ENCODE data around the gene PRDX5.

The PRDX5 gene

GRCh38 chr11:64317961-64318765 is at the start of gene PRDX5:
TSS of gene PRDX5 (plus strand) at chr11:64318121. CDS start at chr11:64318216, 95 bp downstream.
- DNase-seq (ENCODE audit: low read depth in 2 of 2) = peak; percentile 91 to 93

- peak in 1 of 2 donors; percentile 44 for DNase-seq (ENCODE audit: low read depth in 2 of 2)
Measured at GRCh38 chr11:64268893-64269539, 48.9 kb upstream of the PRDX5 start.

- peak; percentile 95 for DNase-seq (ENCODE audit: low read depth in 2 of 2)
Measured at GRCh38 chr11:64269540-64270220, 48.2 kb upstream of the PRDX5 start.

- DNase-seq (ENCODE audit: low read depth in 2 of 2) = no peak
Measured at GRCh38 chr11:64275031-64275800, 42.7 kb upstream of the PRDX5 start.

- DNase-seq (ENCODE audit: low read depth in 2 of 2) = no peak
Measured at GRCh38 chr11:64275841-64276240, 42.1 kb upstream of the PRDX5 start.

GRCh38 chr11:64276653-64277431 is 41.1 kb upstream of the PRDX5 start:
- no peak for DNase-seq (ENCODE audit: low read depth in 2 of 2)

GRCh38 chr11:64278576-64279190 is 39.2 kb upstream of the PRDX5 start:
- DNase-seq (ENCODE audit: low read depth in 2 of 2) = no peak

GRCh38 chr11:64281957-64282770 is 35.8 kb upstream of the PRDX5 start:
- no peak for DNase-seq (ENCODE audit: low read depth in 2 of 2)

GRCh38 chr11:64283092-64283491 is 34.8 kb upstream of the PRDX5 start:
- no peak for DNase-seq (ENCODE audit: low read depth in 2 of 2)

- peak; percentile 88 to 94 for DNase-seq (ENCODE audit: low read depth in 2 of 2)
Measured at GRCh38 chr11:64284048-64284961, 33.6 kb upstream of the PRDX5 start, which contains the start of gene BAD. TSS of gene BAD (minus strand) at chr11:64284665. CDS start at chr11:64284368, 297 bp downstream.

- DNase-seq (ENCODE audit: low read depth in 2 of 2) = peak; percentile 75 to 83
Measured at GRCh38 chr11:64284962-64285884, 32.7 kb upstream of the PRDX5 start, which contains the start of gene GPR137. TSS of gene GPR137 (plus strand) at chr11:64285848. CDS start at chr11:64286525, 677 bp downstream.

- no peak for DNase-seq (ENCODE audit: low read depth in 2 of 2)
Measured at GRCh38 chr11:64285885-64286800, 31.8 kb upstream of the PRDX5 start.

GRCh38 chr11:64286801-64287159 is 31.1 kb upstream of the PRDX5 start:
- no peak for DNase-seq (ENCODE audit: low read depth in 2 of 2)

- no peak for DNase-seq (ENCODE audit: low read depth in 2 of 2)
Measured at GRCh38 chr11:64287676-64288352, 30.1 kb upstream of the PRDX5 start.

- no peak for DNase-seq (ENCODE audit: low read depth in 2 of 2)
Measured at GRCh38 chr11:64288353-64288750, 29.6 kb upstream of the PRDX5 start.
